ENCODE measurements around the gene ABL1.

- no peak for TF ChIP-seq POLR2AphosphoS5 (IDR thresholded peaks at IDR 0.05)
- TF ChIP-seq, protein P1, sequence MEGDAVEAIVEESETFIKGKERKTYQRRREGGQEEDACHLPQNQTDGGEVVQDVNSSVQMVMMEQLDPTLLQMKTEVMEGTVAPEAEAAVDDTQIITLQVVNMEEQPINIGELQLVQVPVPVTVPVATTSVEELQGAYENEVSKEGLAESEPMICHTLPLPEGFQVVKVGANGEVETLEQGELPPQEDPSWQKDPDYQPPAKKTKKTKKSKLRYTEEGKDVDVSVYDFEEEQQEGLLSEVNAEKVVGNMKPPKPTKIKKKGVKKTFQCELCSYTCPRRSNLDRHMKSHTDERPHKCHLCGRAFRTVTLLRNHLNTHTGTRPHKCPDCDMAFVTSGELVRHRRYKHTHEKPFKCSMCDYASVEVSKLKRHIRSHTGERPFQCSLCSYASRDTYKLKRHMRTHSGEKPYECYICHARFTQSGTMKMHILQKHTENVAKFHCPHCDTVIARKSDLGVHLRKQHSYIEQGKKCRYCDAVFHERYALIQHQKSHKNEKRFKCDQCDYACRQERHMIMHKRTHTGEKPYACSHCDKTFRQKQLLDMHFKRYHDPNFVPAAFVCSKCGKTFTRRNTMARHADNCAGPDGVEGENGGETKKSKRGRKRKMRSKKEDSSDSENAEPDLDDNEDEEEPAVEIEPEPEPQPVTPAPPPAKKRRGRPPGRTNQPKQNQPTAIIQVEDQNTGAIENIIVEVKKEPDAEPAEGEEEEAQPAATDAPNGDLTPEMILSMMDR (IDR thresholded peaks at IDR 0.05 in 8 of 11, conservative IDR thresholded peaks at IDR 0.05 in 3 of 11): no peak
- no peak for TF ChIP-seq POLR2A (IDR thresholded peaks at IDR 0.05)
Observed at GRCh38 chr9:130930804-130931349, 95.8 kb downstream of the ABL1 start.
